Stimulated activated CD8-positive, alpha-beta memory T cell treated with anti-CD3 and anti-CD28 coated beads, Interleukin-4, amount 100 ng/mL, for 24 hours (primary cell): Measurements from ENCODE around the gene MKRN2.
"Not testable (repeated sequence)": the region's sequence is repeated elsewhere in the genome, so short reads cannot be mapped to it uniquely, and the experiment has no call there.

Source experiments
- DNase-seq: peaks from one replicate; pipeline ENCODE4 v3.0.0-alpha.2; 2020; ENCODE audit warnings: low read depth

MKRN2 gene

GRCh38 chr3:12630843-12631242 is 74.0 kb downstream of the MKRN2 start:
- not testable (repeated sequence) for DNase-seq

DNA sequence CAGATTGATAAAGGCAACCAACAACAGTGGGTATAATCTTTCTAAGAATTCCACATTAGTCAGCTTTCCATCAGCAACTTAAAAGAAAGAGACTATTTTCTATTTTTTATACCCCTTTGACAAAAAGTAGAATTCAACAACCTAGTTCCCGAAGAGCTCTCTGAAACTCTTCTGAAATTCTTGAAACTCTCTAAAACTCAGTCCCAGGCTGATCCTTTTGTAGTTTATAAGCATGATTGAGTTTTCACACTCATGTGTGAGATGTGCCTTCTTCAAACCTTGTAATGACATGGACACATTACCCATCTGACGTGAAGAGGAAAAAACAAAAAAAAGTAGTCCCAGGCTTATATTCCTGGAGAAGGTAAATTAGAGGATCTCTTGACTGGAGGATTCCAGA is 75.6 kb downstream of the MKRN2 start:
- DNase-seq = no peak

GRCh38 chr3:12633108-12633507 is 76.2 kb downstream of the MKRN2 start:
- no peak for DNase-seq
